H1 (cell line): ENCODE data around the gene RTCB.

Experiments
- CTCF ChIP-seq, 3 experiments: IDR thresholded peaks; 1 replicate in 2 of 3; 2 replicates in 1 of 3; pipeline versions ENCODE4 v1.5.1 to v1.6.1; 2011; ENCODE audit warnings: low read length in 3 of 3, mild to moderate bottlenecking in 3 of 3, inconsistent platforms in 2 of 3, low read depth in 1 of 3, moderate library complexity in 1 of 3; ENCODE audit not compliant: insufficient read depth in 1 of 3; ENCODE audit errors: control extremely low read depth in 1 of 3
- EGR1 ChIP-seq: IDR thresholded peaks from 2 replicates; pipeline ENCODE4 v1.6.1; 2011; ENCODE audit warnings: low read depth, low read length, borderline replicate concordance
- EP300 ChIP-seq, 2 experiments: IDR thresholded peaks; 1 replicate in 1 of 2; 2 replicates in 1 of 2; pipeline ENCODE4 v1.6.1; 2011 to 2012; ENCODE audit warnings: low read depth in 2 of 2, low read length in 2 of 2, mild to moderate bottlenecking in 2 of 2, borderline replicate concordance in 1 of 2, inconsistent platforms in 1 of 2, moderate library complexity in 1 of 2
- EZH2 ChIP-seq: fragments of 200-600 bp; sonication (generic); IDR thresholded peaks from 2 replicates; pipeline ENCODE4 v1.7.1; 2012; ENCODE audit warnings: low read depth, mild to moderate bottlenecking, moderate library complexity, low read length, inconsistent platforms; ENCODE audit not compliant: severe bottlenecking
- HDAC6 ChIP-seq: IDR thresholded peaks from one replicate; pipeline ENCODE4 v1.7.1; 2012; ENCODE audit warnings: low read depth, mild to moderate bottlenecking, inconsistent platforms, low read length, moderate library complexity
- PHF8 ChIP-seq: fragments of 200-600 bp; sonication (generic); conservative IDR thresholded peaks from 2 replicates; pipeline ENCODE4 v1.7.1; 2012; ENCODE audit warnings: low read depth, mild to moderate bottlenecking, inconsistent platforms, low read length, moderate library complexity
- POLR2AphosphoS5 ChIP-seq: IDR thresholded peaks from 2 replicates; pipeline ENCODE4 v1.6.1; 2011; ENCODE audit warnings: low read depth, low read length
- RFX5 ChIP-seq: IDR thresholded peaks from 2 replicates; pipeline ENCODE4 v1.6.1; 2011; ENCODE audit warnings: low read depth, low read length, improper control_type of control experiment, borderline replicate concordance
- SP1 ChIP-seq: IDR thresholded peaks from 2 replicates; pipeline ENCODE4 v1.6.1; 2011; ENCODE audit warnings: low read depth, low read length
- SUZ12 ChIP-seq: fragments of 200-600 bp; sonication (generic); IDR thresholded peaks from 2 replicates; pipeline ENCODE4 v1.6.1; 2012; ENCODE audit warnings: mild to moderate bottlenecking, inconsistent platforms, low read length, moderate library complexity, mixed read lengths
- TAF1 ChIP-seq: IDR thresholded peaks from 2 replicates; pipeline ENCODE4 v1.6.1; 2011; ENCODE audit warnings: mild to moderate bottlenecking, low read depth, low read length
- TAF7 ChIP-seq: optimal IDR thresholded peaks from 2 replicates; pipeline ENCODE3; 2011; ENCODE audit warnings: low read depth, mild to moderate bottlenecking, inconsistent platforms, low read length, moderate library complexity, borderline replicate concordance
- USF2 ChIP-seq: IDR thresholded peaks from 2 replicates; pipeline ENCODE4 v1.6.1; 2011; ENCODE audit warnings: low read length, improper control_type of control experiment
- ZNF274 ChIP-seq: IDR thresholded peaks from 2 replicates; pipeline ENCODE4 v1.7.0; 2012; ENCODE audit warnings: low read length, borderline replicate concordance; ENCODE audit errors: extremely low read depth

- no peak for TF ChIP-seq SP1
- TF ChIP-seq CTCF (IDR thresholded peaks at IDR 0.05; ENCODE audit: control extremely low read depth in 1 of 3, insufficient read depth in 1 of 3, low read depth in 1 of 3, low read length in 3 of 3) = no peak
- no peak for TF ChIP-seq HDAC6
- no peak for TF ChIP-seq EZH2
- TF ChIP-seq SUZ12 = no peak
- TF ChIP-seq TAF7 = no peak
- TF ChIP-seq USF2 = no peak
- no peak for TF ChIP-seq POLR2AphosphoS5
- TF ChIP-seq RFX5 = no peak
- no peak for TF ChIP-seq EP300 (IDR thresholded peaks at IDR 0.05; ENCODE audit: borderline replicate concordance in 1 of 2, low read depth in 2 of 2, low read length in 2 of 2)
- TF ChIP-seq EGR1 = no peak
- no peak for TF ChIP-seq PHF8
- TF ChIP-seq TAF1 = no peak
- no peak for TF ChIP-seq ZNF274
Observed at GRCh38 chr22:32422062-32422461, 10.0 kb upstream of the RTCB start.
